GM21529 (cell line): ENCODE results near the gene IGFALS.
"Not testable (repeated sequence)": the region's sequence is repeated elsewhere in the genome, so short reads cannot be mapped to it uniquely, and the experiment has no call there.

Experiments used
- ATAC-seq: cut with Tn5 transposase; IDR thresholded peaks from one replicate; pipeline ENCODE4 v1.9.1; 2021; ENCODE audit not compliant: unreplicated experiment

Gene IGFALS

DNA sequence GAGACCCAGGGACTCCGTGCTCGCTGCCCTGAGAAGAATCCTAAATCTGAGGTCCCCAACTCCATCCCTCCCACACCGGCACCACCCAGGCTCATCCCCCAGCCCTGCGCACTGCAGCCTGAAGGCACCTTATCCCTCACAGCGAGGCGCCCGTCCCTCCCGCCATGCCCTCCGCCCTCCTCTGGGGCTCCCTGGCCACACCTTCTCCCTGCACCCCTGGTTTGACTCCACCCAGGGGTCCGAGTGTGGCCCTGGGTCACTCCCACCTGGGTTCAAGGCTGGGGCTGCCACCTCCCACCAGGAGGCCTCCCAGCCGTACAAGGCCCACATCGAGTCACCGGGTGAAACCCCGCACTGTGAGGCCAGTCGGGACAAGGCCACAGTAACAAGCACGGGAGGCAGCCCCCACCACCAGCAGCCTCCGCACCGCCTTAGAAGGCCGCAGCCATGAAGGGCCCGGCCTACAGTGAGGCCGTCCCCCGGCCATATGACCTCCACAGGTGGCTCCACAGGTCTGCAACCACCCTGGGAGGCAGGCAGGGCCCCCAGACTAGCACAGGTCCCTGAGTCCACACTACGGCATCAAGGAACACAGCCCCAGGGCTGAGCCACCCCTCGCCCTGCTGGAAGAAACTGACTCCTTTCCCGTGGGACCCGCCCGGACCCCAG lies 24.8 kb upstream of the IGFALS start:
- no peak for ATAC-seq

DNA sequence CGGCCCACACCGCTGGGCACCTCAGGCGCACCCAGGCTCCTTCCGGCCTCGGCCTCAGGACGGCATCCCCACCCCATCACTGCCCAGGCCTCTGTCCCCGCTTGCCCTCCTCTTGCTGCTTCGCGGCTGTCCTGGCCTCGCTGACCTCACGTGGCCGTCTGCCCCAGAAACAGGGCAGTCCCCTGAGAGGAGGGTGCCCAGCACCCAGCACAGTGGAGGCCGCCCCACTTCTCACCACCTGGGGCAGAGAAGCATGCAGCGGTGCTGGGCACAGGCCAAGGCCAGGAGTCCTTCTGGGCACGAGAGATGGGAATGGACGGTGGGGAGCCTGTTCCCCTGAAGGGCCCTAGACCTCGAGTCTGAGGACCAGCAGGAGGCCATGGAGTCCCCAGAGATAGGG lies 24.2 kb upstream of the IGFALS start:
- no peak for ATAC-seq

DNA sequence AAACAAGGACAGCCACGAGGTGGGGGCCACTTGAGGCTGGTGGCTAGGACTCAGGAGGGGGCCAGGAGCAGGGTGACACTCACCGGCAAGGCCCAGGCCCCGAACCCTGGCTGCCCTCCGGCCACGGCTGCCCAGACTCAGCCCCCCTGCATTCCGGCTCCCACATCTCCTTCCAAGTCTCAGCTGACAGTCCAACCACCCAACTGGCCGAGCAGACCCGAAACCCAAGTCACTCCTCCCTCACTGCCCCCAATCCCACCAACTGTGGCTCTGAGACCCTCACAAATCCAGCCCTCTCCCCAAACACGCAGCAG lies 23.7 kb upstream of the IGFALS start:
- no peak for ATAC-seq

DNA sequence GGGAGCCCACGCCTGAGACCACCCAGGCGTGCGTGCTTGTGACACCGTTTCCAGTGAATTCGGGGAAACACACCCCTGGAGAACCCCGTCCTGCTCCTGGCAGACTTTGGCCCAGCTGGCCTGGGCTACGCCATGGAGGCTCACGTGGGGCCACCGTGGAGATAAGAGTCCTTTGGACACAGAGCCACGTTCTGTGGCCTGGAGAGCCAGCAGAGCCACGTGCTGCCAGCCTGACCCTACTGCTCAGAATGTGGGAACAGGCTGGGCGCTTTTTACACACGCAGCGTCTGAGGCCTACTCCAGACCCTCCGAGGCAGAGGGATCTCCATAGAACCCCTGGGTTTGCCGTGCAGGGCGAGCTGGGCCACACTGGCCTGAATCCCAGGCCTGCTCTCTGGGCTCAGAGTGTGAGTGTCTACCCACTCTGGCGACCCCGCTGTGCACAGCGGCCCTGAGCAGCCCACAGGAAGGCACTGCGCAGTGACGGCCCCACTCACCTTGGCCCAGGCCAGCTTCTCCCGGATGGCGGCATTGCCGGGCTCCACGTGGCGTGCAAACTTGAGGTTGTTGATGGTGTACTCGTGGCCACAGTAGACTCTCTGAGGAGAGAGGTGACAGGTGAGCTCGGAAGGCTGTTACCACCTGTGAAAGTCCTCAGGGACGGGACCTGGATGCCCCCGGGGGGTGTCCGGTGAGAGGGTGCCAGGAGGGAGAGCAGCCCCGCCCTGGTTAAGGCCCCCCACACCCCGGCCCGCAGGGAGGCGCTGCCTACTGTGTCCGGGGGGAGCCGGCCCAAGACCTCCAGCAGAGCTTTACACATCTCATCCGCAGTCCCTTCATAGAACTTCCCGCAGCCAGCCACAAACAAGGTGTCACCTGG lies 23.1 kb upstream of the IGFALS start:
- no peak for ATAC-seq

DNA sequence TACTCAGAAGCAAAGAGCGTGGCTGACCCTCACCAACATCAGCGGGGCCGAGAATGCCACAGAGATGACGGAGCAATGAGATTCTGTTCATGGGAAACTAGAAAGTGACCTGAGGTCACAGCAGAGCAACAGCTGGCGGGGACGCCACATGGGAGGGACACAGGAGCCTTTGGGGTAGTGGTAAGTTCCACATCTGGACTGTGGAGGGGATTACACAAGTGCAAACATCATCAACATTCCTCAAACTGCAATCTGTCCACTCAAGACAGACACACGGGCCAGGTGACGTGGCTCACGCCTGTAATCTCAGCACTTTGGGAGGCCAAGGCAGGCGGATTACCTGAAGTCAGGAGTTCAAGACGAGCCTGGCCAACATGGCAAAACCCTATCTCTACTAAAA lies 22.0 kb upstream of the IGFALS start:
- no peak for ATAC-seq

DNA sequence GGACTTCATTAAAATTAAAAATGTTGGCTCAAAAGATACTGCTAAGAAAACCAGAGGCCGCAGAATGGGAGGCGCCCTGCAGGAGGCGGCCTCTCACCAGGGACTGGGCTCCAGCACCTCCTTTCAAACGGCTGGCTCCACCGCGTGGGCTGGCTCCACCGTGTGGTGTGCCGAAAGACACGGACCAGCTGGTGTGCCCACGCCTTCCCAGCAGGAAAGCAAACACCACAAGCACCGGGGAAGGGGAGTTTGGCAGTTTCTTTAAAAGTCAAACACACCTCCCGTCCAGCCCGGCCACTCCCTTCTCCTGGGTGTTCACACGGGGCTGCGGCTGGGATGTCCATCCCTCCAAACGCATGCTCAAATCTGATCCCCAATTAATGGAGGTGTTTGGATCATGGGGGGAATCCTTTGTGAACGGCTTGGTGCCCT lies 19.2 kb upstream of the IGFALS start:
- ATAC-seq = no peak

DNA sequence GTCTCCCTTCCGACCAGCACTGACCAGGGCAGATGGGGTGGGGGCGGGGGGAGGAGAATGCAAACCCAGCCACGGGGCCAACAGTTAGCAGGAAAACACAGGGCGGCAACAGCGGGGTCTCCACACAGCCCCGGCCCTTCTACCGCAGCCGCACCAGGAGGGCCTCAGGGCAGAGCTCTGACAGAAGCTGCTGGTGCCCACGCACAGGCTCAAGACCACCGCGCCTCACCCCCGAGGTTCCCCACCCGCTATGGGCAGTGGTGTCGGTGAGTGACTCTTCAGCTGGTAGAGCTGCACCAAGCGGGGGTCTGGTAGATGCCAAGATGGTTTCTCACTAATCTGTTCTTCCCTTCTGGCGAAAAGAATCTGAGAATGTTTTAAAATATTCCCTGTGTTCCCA lies 17.0 kb upstream of the IGFALS start:
- ATAC-seq = no peak

DNA sequence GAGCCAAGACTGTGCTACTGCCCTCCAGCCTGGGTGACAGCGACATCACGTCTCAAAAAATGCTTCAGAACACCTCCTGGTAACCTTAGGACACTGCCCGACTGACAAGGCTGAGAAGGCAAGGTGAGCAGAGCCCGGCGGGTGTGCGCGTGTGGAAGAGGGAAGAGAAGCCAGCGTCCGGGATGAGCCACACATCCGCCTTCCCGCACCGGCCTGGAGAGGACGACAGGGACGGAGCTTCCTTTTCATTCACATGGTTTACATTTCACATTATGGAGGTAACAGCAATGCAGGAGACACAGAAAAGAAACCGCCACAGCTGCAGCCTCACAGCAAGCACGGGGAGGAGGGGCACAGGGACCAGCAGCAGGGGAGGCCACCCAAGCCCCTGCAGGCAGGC lies 16.6 kb upstream of the IGFALS start:
- ATAC-seq = no peak

DNA sequence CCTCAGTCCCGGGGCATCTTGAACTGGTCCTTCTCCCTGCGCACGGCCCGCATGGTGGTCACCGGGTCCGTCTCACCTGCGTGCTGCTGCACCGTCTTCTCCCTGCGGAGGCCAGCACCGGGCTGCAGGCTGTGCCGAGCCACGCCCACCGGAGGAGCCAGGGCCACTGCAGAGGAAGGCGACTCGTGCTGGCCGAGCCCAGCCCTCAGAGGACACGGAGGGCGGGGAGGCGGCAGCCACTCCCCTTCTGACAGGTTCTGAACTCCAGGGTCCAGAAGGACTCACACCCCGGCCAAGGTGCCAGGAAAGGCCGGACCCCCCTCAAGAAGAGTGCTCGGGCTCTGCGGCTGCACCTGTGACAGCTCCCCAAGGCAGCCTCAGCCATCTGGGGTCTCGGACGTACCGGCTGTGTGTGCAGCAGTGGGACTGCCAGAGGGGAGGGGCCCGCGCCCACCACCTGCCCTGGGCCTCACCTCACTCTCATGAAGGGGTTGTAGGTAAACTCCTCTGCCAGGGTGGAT lies 15.8 kb upstream of the IGFALS start:
- no peak for ATAC-seq

DNA sequence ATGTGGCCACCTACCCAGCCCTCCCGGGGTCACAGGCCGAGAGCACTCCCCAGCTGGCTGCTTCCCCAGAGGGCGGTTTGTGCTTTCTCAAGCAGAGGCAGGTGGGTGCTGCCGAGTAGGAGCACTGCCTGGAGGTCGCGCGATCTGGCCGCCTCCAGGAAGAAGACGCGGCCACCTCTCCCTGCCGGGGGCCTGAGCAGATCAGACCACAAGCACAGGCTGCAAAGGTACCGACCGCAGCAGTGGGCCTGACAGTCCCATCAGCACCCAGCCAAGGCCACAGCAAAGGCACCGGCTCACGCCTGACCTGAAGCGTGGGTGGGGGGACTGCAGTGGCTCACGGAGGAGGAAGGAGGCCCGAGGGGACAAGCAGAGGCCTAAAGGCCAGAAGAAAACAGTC lies 15.2 kb upstream of the IGFALS start:
- no peak for ATAC-seq

DNA sequence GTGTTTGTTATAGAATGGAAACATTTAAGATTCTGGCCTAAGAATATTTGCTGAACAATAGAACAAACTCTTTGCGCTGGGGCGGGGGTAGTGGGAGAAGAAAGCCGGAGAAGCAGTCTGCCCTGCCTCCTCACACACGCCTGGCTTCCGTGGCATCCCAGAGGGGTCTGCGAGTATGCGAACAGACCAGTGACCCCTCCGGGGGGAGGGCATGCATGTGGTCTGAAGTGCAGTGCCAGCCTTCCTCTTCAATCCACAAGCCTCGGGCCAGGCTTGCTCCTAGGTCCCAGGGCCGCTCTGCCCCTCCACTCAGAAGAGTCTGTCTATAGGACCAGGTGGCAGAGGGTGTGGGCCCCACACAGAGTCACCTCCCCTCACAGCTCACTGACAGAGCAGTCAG lies 14.1 kb upstream of the IGFALS start:
- no peak for ATAC-seq

DNA sequence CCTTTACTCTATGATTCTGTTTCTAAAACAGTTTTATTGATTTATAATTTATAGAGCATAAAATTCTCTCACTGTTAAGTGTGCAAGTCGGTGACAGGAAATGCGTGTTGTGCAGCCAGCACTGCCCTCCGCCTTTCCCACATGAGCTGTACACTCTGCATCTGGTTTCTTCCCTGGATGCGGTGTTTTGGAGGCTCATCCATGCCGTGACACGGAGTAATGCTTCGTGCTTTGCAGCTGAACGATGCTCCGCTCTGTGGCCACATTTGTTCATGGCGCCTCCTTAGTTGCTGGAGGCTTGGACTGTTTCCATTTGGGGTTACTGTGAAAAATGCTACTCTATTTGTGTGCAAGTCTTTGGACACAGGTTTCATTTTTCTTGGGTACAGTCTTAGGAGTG lies 7.2 kb upstream of the IGFALS start:
- ATAC-seq = no peak

DNA sequence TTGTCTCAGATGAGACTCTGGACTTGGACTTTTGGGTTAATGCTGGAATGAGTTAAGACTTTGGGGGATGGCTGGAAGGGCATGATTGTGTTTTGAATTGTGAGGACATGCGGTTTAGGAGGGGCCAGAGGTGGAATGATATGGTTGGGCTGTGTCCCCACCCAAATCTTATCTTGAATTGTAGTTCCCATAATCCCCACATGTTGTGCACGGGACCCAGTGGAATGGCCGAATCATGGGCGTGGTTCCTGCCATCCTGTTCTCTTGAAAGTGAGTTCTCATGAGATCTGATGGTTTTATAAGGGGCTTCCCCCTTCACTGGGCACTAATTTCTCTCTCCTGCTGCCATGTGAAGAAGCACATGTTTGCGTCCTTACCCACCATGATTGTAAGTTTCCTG lies 5.8 kb upstream of the IGFALS start:
- not testable (repeated sequence) for ATAC-seq

DNA sequence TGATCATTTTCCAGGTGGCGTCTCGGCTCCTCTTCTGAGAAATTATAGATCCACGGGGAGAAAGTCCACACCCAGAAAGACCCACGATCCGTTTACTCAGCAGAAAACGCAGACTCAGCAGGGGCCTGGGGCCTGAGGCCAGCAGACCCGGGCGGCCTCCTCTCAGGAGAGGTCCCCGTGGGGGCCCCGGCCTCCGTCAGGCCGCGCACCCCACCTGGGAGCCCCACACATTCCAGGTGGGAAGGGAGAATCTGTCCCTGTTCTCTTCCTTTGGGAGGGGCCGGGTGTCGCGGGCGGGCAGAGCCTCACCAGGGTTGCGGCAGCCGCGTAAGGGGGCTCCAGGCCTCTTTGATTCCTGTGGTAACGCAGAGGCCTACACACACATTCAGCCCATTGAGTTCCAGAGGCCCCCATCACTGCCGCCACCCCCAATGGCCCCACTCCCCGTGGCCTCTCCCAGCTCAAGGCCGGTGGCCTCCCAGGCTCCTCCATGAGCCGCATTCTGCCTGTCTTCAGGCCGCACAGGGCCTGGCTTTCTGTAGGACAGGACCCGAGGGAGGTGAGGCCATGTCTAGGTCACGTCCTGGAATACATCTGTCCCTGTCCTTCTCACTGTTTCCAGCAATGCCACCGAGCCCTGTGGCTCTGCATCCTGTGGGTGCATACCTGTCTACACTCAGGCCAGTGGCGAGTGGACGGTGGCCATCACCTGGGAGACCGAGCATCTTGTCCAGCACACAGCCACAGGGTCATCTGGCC lies 1.6 kb upstream of the IGFALS start:
- no peak for ATAC-seq

DNA sequence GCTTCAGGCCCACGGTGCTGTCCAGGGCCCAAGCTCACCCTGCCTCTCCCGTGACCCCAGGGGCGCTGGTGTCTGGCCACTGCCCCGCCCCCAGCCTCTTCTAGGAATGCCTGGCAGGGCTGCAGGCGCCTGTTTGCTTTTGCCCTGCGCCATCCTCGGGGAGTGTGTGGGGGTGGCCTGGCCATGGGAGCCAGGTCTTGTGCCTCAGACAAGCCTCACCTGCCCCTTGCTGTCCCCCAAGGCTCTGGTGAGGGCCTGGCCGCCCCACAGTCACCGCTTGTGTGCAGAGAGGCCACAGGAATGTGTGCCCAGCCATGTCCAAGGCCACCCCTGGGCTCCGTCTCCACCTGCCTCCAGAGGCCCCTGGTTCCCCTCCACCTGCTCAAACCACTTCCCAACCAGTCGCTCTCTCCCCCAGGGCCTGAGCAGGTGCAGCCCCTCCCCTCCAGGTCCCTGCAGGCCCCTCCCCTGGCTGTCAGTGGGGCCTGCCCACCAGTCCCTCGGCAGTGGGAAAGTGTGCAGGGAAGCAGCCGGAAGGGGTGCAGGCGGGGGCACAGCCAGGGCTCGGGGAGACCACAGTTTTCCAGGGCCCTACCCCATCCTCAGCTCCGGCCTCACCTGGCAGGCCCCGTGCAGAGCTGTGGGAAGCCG lies 841 bp upstream of the IGFALS start:
- ATAC-seq = no peak

DNA sequence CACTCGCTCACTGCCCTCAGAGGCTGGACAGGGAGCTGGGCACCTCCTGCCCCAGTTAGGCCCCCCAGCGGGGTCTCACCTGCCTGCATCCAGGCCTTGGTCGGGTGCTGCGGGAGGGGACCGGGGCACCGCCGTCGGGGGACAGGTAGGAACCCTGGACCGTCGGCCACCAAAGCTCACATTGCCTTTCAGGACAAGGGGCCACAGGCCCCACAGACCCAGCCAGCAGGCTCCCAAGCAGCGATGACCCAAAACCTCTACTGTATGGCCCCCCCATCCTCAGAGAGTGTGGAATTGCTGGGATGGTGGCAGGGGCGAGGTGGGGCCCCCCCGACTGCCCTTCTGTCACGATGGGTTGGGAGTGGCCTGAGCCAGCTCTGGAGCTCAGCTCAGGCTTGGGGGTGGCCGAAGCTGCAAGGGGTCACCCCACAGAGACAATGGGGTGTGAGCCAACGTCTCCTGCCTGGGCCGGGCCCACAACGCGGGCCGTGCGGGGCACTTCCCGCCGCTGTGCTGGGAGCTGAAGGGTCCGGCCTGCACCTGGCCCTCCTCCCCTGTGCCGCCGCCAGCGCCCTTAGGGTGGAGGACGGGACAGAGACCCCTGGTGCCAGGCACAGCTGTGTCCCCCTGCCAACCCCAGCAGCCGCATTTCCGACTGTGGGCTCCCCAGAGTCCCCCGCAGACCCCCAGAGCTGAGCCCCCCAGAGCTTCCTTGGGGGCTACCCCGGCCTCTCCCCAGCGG lies 498 bp downstream of the IGFALS start:
- no peak for ATAC-seq

DNA sequence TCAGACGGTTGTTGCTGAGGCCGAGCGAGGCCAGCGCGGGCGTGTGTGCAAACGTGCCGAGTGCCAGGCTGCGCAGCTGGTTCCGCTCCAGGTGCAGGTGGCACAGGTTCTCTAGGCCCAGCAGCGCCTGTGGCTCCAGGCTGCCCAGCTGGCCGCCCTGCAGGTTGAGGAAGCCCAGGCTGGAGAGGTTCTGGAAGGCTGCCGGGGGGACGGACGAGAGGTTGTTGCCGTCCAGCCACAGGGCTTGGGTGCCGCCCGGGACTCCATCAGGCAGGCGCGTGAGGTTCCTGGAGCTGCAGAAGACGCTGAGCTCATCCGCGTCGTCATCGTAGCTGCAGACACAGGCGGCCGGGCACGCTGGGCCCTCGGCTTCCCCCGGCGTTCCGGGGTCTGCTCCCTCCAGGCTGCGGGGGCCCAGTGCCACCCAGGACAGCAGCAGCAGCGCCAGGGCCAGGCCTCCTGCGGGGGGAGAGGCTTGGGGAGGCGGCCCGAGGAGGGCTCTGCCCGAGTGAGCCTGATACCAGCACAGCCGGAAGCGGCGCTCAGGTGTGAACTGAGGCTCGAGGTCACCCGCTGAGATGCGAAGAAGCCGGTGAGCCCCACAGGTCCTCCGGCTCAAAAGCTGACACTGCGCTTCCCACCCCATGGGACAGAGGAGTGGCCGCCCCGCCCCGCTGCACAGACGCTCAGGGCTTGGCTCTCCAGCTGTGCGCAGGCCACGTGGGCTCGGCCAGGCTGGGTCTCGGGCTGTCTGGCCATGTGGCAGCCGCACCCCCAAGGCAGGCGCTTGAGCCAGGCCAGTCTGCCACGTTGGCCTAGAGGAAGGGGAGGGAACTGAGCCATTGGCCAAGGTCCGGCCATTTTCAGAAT lies 1.3 kb downstream of the IGFALS start:
- ATAC-seq = no peak

DNA sequence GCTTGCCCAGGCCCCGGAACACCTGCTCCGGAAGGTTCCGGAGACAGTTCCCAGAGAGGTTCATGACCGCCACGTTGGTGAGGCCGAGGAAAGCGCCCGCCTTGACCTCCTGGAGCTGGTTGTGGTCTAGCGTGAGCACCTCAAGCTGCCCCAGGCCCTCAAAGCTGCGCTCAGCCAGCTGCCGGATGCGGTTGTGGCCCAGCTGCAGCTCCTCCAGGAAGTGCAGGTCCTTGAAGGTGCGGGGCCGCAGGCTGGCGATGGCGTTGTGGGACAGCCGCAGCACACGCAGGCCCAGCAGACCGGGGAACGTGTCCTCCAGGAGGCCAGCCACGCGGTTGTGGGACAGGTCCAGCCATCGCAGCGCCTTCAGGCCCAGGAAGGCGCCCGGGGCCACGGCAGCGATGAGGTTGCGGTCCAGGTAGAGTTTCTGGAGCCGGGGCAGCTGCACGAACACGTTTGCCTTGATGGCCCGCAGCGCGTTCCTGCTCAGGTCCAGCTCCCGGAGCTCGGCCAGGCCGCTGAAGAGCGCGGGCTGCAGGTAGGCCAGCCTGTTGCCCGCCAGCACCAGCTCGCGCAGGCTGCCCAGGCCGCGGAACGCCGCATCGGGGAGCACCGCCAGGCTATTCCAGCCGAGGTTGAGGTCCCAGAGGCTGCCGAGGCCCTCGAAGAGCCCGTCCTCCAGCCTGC lies 2.1 kb downstream of the IGFALS start:
- ATAC-seq = no peak

DNA sequence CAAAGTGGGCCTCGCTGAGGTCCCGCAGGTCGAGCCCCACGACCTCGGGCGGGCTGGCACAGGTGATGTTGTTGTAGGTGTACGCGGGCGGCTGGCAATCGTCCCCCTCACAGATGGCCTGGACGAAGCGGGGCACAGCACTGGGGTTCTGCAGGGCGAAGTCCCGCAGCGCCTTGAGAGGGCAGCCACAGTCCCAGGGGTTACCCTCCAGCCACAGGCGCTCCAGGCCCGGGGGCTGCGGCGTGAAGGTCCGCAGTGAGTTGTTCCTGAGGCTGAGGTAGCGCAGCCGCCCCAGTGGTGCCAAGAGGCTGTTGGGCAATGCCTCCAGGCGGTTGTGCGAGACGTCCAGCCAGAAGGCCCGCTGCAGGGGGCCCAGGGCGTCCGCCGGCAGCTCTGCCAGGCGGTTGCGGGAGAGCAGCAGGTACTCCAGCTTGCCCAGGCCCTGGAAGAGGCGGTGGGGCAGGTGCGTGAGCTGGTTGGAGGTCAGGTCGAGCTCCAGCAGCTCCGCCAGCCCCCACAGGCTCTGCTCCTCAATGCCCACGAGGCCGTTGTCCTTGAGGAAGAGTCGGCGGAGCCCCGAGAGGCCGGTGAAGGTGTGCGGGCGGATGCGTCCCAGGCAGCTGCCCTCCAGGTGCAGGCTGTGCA lies 2.8 kb downstream of the IGFALS start:
- ATAC-seq = no peak
